ENCODE data around the gene MCF2L2. TPM values are rescaled to one million over a fixed set of nuclear protein-coding genes. Genes with fewer than 3 reads are reported as not detected.
A peak's percentile ranks its signal among the peaks of the same experiment; 100 is the strongest.
"Not testable (repeated sequence)": the region's sequence is repeated elsewhere in the genome, so short reads cannot be mapped to it uniquely, and the experiment has no call there.

MCF2L2 gene
- total RNA-seq, 1 donor from 2014 or later: not detected

GRCh38 chr3:183182732-183183610 lies 245.4 kb downstream of the MCF2L2 start:
- Histone ChIP-seq H3K36me3 (no peaks in the 10 kb centered on the region), H3K27me3 (no peaks in the 10 kb centered on the region), H3K4me1 (peaks cover 2 to 11% of the 10 kb centered on the region in 2 donors), H3K4me3 (no peak overlapping the region), H3K9me3 (no peaks in the 10 kb centered on the region), H3K27ac (no peak overlapping the region)
- DNase-seq (ENCODE audit: low spot score in 2 of 2): peak in 1 of 2 donors; percentile 55
- no peak for TF ChIP-seq CTCF (IDR thresholded peaks at IDR 0.05)
- intact Hi-C loops (cut with DNase I): loop anchor here (2.0 kb wide), 1 partner anchor 60 kb away; no protein-coding TSS in a partner anchor

GRCh38 chr3:183182073-183182472 lies 246.3 kb downstream of the MCF2L2 start:
- no peak for TF ChIP-seq CTCF (IDR thresholded peaks at IDR 0.05)
- no peaks in the 10 kb centered on the region for H3K9me3 ChIP-seq
- no peaks in the 10 kb centered on the region for H3K36me3 ChIP-seq
- H3K27me3 ChIP-seq: no peaks in the 10 kb centered on the region
- no peak overlapping the region for H3K4me3 ChIP-seq
- peak in 1 of 2 donors; percentile 53 for DNase-seq (ENCODE audit: low spot score in 2 of 2)
- H3K27ac ChIP-seq: no peak overlapping the region
- H3K4me1 ChIP-seq: peaks cover 2 to 11% of the 10 kb centered on the region in 2 donors
- intact Hi-C loops (cut with DNase I): loop anchor here (2.0 kb wide), 1 partner anchor 59 kb away; no protein-coding TSS in a partner anchor

- intact Hi-C loops (cut with DNase I): loop anchor here (2.0 kb wide), 1 partner anchor 59 kb away; no protein-coding TSS in a partner anchor
- H3K27me3 ChIP-seq: peaks cover 3% of the 10 kb centered on the region
- no peaks in the 10 kb centered on the region for H3K9me3 ChIP-seq
- peaks cover 2 to 11% of the 10 kb centered on the region in 2 donors for H3K4me1 ChIP-seq
- no peaks in the 10 kb centered on the region for H3K36me3 ChIP-seq
- H3K27ac ChIP-seq: no peak overlapping the region
- H3K4me3 ChIP-seq: no peak overlapping the region
- TF ChIP-seq CTCF (IDR thresholded peaks at IDR 0.05): no peak
- peak in 1 of 2 donors; percentile 50 for DNase-seq (ENCODE audit: low spot score in 2 of 2)
Observed at GRCh38 chr3:183181606-183182005, 246.8 kb downstream of the MCF2L2 start.

GRCh38 chr3:183180784-183181295 lies 247.6 kb downstream of the MCF2L2 start:
- Histone ChIP-seq H3K9me3 (no peaks in the 10 kb centered on the region), H3K4me1 (peaks cover 2 to 11% of the 10 kb centered on the region in 2 donors), H3K27me3 (peaks cover 3% of the 10 kb centered on the region), H3K36me3 (no peaks in the 10 kb centered on the region), H3K4me3 (no peak overlapping the region), H3K27ac (no peak overlapping the region)
- intact Hi-C loops (cut with DNase I): no loop called here
- peak in 1 of 2 donors; percentile 40 for DNase-seq (ENCODE audit: low spot score in 2 of 2)
- no peak for TF ChIP-seq CTCF (IDR thresholded peaks at IDR 0.05)

- intact Hi-C loops (cut with DNase I): no loop called here
- Histone ChIP-seq H3K36me3 (no peaks in the 10 kb centered on the region), H3K27ac (no peak overlapping the region), H3K9me3 (no peaks in the 10 kb centered on the region), H3K4me1 (peaks cover 2 to 11% of the 10 kb centered on the region in 2 donors), H3K4me3 (no peak overlapping the region), H3K27me3 (peaks cover 3% of the 10 kb centered on the region)
- peak in 1 of 2 donors; percentile 38 for DNase-seq (ENCODE audit: low spot score in 2 of 2)
- no peak for TF ChIP-seq CTCF (IDR thresholded peaks at IDR 0.05)
Observed at GRCh38 chr3:183180110-183180783, 248.2 kb downstream of the MCF2L2 start.

GRCh38 chr3:183179550-183179908 lies 248.9 kb downstream of the MCF2L2 start:
- H3K9me3 ChIP-seq; H3K27ac ChIP-seq; intact Hi-C loops (cut with DNase I); H3K36me3 ChIP-seq; H3K27me3 ChIP-seq: not testable (repeated sequence)
- DNase-seq (ENCODE audit: low spot score in 2 of 2): peak in 1 of 2 donors; percentile 56
- Histone ChIP-seq H3K4me3 (peak overlapping the region; percentile 65 to 77), H3K4me1 (peaks cover 2 to 11% of the 10 kb centered on the region in 2 donors)
